GM19240 (cell line): ENCODE data around the gene SNX33.
"Not testable (repeated sequence)": the region's sequence is repeated elsewhere in the genome, so short reads cannot be mapped to it uniquely, and the experiment has no call there.

Source experiments
- DNase-seq: peaks from one replicate; pipeline ENCODE4 v3.0.0; 2011; ENCODE audit warnings: low spot score; ENCODE audit not compliant: insufficient read length

The SNX33 gene

GRCh38 chr15:75662823-75663519 is 15.3 kb downstream of the SNX33 start:
- no peak for DNase-seq

DNA sequence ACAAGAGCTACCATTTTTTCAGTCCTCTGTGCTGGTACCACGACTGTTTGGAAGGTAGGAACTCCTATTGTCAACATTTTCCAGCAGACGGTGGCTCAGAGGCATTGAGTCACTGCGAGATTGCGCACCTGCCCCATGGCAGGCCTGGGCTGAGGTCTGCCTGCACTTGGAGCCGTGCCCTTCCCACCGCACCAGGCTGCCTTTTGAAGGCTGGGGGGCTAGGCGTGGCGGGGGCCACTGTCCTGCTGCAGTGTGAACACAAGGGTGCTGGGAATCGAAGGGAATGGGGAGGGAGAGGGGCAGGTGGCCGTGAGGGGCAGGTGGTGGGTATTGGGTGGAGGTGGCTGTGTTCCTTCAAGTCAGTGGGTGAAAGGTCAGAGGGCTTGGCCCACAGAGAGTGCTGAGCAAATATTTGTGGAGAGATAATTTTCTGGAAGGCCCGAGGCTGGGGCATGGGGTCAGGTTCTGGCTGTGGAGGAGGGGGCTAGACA is 16.3 kb downstream of the SNX33 start:
- no peak for DNase-seq

GRCh38 chr15:75666823-75667501 is 19.2 kb downstream of the SNX33 start:
- DNase-seq: no peak

DNA sequence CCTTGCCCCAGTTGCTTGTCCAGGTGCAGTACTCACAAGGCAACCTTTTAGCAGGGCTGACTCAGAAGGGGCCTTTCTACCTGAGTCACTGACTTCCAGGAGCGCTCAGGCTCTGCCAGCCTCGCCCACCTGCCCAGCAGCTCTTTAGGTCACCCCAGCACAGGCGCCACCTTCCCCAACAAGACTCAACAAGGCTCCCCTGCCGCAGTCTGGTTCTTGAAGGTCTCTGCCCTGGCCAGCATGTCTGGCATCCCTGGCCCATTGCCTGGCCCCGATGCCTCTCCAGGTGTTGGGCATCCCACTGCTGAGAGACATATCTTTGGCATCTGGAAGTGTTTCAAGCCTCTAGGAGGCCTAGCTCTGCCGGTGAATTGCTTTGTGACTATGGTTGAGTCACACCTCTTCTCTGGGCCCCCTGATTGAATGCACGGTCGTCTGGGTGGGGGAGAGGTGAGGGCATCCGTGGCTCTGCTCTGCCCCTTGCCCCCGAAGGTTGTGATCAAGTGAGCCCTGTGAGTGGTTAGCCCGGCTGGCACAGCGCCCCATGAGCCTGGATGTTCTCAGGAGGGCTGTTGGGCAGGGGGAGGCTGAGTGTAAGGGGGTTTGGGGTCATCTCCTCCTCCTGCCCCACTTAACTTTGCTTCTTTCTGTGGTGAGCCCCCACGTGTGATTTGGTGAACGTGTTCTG is 21.6 kb downstream of the SNX33 start:
- DNase-seq: no peak

GRCh38 chr15:75669879-75670212 is 22.1 kb downstream of the SNX33 start:
- no peak for DNase-seq

DNA sequence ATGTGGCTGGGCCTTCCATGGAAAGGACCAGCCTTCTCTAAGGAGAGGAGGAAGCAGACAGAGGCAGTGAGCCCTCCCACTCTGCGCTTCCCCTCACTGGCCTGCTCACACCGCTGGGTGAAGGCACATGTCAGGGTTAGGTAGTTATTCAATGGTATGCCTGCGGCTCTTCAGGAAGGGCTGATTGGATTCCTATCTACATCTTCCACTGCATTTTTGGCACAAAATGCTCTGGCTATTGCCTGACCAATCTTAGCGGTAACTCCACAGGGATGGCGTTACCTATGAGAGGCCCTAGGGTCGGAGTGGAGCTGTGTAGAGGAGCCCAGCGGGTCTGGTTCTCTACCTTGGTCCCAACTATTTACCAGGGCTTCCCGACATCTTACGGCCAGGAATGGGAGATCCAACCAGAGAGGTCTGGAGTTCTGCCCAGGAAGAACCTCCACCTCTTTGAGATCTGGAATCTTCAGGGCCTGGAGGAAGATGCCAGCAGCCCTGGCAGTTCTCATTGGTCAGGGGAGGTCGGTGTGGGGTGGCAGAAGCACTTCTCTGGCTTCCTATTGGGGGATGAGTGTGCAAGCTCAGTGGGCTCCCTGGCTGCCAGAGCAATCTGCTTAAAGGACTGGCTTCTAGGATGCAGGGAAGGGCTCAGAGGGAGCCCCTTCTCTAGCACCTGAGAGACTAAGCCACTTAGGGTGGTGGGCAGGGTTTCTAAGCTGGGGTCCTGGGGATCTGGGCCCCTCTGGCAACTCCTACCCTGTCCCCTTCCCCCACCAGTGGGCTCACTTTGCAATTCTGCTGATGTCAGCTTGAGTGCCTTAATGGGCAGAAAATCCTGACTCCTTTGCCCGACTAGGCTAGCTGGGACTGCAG is 24.3 kb downstream of the SNX33 start:
- DNase-seq: no peak

GRCh38 chr15:75672646-75673425 is 25.1 kb downstream of the SNX33 start:
- no peak for DNase-seq

DNA sequence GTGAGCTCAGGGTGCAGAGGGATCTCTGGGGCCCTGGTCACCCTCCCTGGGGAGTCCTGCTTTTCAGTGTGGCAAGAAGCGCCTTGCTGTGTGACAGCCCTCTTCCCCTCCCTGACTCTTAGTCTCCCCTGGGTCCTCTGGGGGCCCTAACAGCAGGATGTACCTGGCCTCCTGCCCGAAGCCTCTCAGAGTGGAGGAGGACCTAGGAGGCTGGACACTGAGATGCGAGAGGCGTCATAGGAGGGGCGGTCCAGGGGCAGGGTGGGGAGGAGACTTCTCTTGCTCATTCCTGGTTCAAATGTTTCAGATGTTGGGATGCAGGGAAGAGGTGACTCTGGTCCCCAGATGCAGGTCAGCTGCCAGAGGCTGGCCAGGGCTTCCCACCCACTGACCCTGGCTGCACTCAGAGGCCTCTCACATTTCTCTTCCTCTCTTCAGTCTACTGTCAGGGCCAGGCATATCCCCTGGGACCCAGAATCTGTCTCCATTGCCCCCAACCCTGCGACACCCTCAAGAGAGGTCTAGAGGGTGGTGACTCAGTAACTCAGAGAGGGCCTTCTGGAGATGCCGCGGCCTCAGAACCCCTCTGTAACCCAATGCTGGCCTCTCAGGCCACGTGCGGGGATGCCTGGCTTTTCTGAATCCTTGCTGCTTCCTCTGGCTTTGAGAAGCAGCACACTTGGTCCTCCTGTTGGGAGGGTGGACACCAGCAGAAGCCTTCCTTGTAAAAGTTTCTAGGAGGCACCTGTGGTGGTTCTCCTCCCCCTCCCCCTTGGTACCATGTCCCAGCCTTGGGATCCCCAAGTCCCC is 25.9 kb downstream of the SNX33 start:
- DNase-seq: no peak

DNA sequence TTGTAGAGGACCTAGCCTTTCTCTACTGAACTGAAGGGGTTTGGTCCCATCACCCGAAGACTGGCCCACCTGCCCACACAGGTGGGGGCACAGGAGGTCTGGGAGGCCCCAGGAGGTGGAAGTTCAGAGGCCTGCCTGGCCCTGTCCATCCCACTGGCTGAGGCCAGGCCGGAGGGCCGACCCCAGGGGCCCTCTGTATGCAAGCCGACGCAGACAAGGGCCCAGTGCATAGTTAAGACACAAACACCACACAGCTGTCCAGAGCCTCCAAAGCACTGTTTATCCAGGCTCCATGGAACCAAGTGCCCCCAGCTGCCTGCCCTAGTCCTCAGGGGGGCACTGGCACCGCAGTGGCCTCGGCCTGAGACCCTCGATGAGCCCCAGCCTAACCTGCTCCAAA is 26.7 kb downstream of the SNX33 start:
- DNase-seq: no peak

GRCh38 chr15:75675579-75676404 is 28.1 kb downstream of the SNX33 start:
- DNase-seq: no peak

DNA sequence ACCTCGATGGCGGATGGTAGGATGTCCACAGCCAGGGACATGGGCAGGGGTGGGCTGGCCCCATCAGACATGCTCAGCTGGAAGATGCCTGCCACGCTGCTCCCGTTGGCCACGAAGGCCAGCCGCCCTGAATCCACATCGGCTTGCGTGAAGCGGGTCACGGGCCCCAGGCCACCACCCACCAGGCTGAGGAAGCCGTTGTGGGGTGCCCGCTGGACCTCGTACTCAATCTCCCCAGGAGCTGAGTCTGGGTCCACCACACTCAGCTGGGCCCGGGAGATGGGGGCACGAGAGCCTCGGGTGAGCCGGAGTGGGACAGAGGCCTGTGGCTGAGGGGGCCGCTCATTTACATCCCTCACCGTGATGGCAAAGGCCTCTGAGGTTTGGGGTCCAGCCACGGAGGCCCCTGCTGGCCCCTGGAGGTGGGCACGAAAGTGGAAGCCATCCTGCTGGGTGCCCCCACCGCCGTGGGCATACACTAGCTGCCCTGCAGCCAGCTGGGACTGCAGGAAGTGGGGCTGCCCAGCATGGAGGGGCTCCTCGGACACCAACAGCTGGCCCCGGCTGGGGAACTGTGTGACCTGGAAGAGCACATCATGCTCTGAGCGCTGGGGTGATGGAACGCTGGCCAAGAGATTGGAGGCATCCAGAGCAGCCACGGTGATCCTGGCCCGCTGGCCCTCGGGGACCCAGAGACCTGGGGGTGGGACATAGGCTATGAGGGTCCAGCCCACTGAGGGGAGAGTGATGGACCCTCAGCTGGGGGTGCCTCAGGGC is 29.2 kb downstream of the SNX33 start:
- no peak for DNase-seq

DNA sequence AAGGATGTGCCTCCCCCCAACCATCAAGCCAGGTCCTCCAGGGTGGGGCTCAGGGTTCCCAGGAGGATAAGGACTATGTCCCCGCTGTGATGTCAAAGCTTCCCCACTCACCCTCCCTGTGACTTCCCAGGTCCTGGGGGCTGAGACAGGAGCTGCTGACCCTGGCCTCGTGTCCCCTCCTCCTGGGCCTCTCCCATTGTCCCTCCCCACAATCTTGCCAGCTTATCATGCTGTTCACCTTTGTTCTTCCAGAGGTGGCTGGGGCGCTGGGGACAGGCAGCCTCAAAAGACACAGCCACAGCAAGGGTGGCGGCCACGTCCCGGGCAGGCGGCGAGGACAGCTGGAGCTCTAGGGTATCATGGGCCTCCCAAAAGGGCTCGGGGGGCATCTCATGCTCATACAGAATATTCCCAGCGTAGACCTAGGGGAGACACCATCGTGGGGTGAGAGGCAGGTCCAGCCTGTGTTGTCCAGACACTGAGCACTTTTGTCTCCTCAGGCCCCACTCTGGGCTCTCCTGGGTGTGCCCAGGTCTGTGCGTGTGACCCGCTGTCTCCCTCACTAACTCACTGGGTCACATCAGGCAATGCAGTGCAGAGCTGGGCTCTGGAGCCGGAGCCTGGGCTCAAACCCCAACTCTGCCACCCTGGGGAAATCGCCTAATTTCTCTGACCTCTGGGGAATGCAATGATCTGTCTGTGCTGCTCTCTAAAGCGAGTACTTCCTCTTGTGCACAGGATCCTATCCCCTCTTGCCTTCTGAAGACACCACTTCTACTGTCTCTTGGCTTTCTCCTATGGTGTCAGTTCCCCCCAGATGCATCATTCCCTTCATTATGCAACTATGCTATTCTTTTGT is 30.0 kb downstream of the SNX33 start:
- DNase-seq: no peak

DNA sequence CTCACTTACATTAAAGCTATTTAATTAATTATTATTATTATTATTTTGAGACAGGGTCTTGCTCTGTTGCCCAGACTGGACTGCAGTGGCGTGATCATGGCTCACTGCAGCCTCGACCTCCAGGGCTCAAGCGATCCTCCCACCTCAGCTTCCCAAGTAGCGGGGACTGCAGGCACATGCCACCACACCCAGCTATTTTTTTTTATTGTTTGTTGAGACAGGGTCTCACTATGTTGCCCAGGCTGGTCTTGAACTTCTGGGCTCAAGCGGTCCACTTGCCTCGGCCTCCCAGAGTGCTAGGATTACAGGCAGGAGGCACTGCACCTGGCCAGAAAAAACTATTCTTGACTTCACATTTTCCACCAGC is 30.6 kb downstream of the SNX33 start:
- DNase-seq: not testable (repeated sequence)

- DNase-seq: no peak
Measured at GRCh38 chr15:75680007-75680789, 32.5 kb downstream of the SNX33 start.

- no peak for DNase-seq
Measured at GRCh38 chr15:75682181-75683135, 34.7 kb downstream of the SNX33 start.
